22Rv1 (cell line): ENCODE measurements around the gene SEZ6L.
A peak's percentile ranks its signal among the peaks of the same experiment; 100 is the strongest.

ENCODE experiments used
- H3K27ac ChIP-seq: fragments of 450-650 bp; 2 replicates; pipeline ENCODE4 v1.5.1; 2017
- ZFX ChIP-seq: fragments of 450-650 bp; IDR thresholded peaks from 2 replicates; pipeline ENCODE4 v1.6.1; 2017; ENCODE audit warnings: antibody characterized with exemption, borderline replicate concordance
- TF ChIP-seq, protein P1 (sequence below): fragments of 450-650 bp; IDR thresholded peaks from 2 replicates; pipeline ENCODE4 v1.5.1; 2017; ENCODE audit warnings: mild to moderate bottlenecking

SEZ6L gene

DNA sequence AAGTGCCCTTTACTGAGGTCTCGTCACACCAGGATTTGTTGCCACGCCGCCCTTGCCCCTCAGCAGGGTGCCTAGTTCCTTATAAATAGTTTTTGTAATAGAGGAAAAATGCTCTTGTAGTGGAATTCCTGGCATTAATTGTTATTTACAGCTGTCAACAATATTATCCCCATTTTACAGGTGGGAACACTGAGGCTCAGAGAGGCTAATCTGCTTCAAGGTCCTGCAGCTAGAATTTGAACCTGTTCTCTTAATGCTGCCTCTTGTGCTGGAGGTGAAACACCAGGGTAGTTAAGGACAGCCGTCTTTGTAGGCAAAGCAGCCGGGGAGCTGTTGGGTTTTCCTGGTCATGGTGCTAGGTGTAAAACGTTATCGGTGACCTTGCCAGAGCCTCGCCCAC is 159.0 kb downstream of the SEZ6L start:
- H3K27ac ChIP-seq, result no peak overlapping the region
- TF ChIP-seq, protein P1, sequence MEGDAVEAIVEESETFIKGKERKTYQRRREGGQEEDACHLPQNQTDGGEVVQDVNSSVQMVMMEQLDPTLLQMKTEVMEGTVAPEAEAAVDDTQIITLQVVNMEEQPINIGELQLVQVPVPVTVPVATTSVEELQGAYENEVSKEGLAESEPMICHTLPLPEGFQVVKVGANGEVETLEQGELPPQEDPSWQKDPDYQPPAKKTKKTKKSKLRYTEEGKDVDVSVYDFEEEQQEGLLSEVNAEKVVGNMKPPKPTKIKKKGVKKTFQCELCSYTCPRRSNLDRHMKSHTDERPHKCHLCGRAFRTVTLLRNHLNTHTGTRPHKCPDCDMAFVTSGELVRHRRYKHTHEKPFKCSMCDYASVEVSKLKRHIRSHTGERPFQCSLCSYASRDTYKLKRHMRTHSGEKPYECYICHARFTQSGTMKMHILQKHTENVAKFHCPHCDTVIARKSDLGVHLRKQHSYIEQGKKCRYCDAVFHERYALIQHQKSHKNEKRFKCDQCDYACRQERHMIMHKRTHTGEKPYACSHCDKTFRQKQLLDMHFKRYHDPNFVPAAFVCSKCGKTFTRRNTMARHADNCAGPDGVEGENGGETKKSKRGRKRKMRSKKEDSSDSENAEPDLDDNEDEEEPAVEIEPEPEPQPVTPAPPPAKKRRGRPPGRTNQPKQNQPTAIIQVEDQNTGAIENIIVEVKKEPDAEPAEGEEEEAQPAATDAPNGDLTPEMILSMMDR, result no peak
- no peak for TF ChIP-seq ZFX

GRCh38 chr22:26330971-26331625 is 161.8 kb downstream of the SEZ6L start:
- TF ChIP-seq, protein P1, result peak; percentile 93
- no peak for TF ChIP-seq ZFX
- H3K27ac ChIP-seq, result no peak overlapping the region

GRCh38 chr22:26333088-26333800 is 164.0 kb downstream of the SEZ6L start:
- H3K27ac ChIP-seq, result no peak overlapping the region
- TF ChIP-seq, protein P1, result no peak
- TF ChIP-seq ZFX, result no peak

GRCh38 chr22:26334232-26334631 is 165.0 kb downstream of the SEZ6L start:
- no peak overlapping the region for H3K27ac ChIP-seq
- TF ChIP-seq, protein P1, result no peak
- TF ChIP-seq ZFX, result no peak

DNA sequence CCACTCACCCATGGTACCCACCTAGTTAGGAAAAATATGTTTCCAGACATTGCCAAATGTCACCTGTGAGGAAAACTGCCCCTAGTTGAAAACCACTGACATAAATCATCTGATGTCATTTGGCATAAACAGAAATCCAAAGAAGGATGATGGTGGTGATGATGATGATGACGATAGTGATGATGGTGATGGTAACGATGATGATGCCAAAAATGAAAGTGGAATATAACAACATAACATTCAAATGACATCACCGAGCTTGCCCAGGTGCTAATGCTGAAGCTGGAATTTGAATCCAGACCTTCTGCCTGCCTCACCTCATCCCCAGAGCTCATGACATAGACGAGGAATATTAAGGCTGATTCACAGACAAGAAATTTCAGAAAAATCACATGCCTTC is 167.5 kb downstream of the SEZ6L start:
- H3K27ac ChIP-seq, result no peak overlapping the region
- TF ChIP-seq, protein P1, result no peak
- no peak for TF ChIP-seq ZFX

- H3K27ac ChIP-seq, result no peak overlapping the region
- no peak for TF ChIP-seq ZFX
- TF ChIP-seq, protein P1, result no peak
Measured at GRCh38 chr22:26339755-26340154, 170.5 kb downstream of the SEZ6L start.

DNA sequence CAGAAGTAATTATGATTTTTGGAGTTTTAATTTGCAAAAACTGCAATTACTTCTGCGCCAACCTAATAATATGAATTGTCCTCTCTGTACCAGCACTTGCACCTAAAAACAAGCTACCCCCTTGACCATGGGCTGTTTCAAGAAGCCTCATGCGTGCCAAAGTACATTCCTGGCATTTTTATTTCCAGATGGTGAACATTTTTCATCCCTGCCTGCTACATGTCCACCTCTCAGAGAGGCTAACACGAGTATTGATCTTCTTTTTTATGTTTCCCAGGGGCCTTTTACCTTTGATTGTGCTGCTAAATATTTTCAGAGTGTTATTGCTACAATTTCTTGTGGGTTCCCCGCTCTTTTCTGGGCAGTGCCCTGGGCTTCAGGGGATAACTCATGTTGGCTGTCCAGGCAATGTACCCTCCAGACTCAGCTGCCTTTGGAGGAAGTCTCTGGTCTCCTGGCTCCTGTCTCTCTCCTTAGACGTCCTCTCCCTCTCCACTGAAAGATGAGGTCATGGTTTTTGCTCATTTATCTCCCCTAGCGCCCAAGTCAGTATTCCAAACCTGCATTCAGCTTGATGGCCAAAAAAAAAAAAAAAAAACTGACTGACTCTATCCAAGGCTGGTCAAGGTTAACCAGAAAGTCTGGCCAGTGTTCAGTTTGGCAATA is 173.6 kb downstream of the SEZ6L start:
- no peak for TF ChIP-seq ZFX
- TF ChIP-seq, protein P1, result no peak
- H3K27ac ChIP-seq, result no peak overlapping the region
